ENCODE data around the gene COBL.

- TF ChIP-seq, protein P1, sequence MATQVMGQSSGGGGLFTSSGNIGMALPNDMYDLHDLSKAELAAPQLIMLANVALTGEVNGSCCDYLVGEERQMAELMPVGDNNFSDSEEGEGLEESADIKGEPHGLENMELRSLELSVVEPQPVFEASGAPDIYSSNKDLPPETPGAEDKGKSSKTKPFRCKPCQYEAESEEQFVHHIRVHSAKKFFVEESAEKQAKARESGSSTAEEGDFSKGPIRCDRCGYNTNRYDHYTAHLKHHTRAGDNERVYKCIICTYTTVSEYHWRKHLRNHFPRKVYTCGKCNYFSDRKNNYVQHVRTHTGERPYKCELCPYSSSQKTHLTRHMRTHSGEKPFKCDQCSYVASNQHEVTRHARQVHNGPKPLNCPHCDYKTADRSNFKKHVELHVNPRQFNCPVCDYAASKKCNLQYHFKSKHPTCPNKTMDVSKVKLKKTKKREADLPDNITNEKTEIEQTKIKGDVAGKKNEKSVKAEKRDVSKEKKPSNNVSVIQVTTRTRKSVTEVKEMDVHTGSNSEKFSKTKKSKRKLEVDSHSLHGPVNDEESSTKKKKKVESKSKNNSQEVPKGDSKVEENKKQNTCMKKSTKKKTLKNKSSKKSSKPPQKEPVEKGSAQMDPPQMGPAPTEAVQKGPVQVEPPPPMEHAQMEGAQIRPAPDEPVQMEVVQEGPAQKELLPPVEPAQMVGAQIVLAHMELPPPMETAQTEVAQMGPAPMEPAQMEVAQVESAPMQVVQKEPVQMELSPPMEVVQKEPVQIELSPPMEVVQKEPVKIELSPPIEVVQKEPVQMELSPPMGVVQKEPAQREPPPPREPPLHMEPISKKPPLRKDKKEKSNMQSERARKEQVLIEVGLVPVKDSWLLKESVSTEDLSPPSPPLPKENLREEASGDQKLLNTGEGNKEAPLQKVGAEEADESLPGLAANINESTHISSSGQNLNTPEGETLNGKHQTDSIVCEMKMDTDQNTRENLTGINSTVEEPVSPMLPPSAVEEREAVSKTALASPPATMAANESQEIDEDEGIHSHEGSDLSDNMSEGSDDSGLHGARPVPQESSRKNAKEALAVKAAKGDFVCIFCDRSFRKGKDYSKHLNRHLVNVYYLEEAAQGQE (IDR thresholded peaks at IDR 0.05; ENCODE audit: insufficient read depth in 1 of 2, low read depth in 2 of 2, low read length in 2 of 2) = no peak
- TF ChIP-seq POLR2AphosphoS5 (IDR thresholded peaks at IDR 0.05; ENCODE audit: low read depth, low read length) = no peak
- TF ChIP-seq TAF1 (IDR thresholded peaks at IDR 0.05; ENCODE audit: borderline replicate concordance, insufficient read depth, low read length) = no peak
Observed at GRCh38 chr7:51198654-51199053, 118.0 kb downstream of the COBL start.

Measured in PFSK-1 (cell line).